GM10266 (cell line): ENCODE results near the gene ADAM19.

ENCODE experiments used
- DNase-seq: peaks from one replicate; pipeline ENCODE4 v3.0.0; 2012; ENCODE audit errors: extremely low spot score
- TF ChIP-seq, protein P1 (sequence below): IDR thresholded peaks from 2 replicates; pipeline ENCODE4 v1.5.1; 2012; ENCODE audit warnings: mild to moderate bottlenecking, low read depth; ENCODE audit not compliant: control insufficient read depth, insufficient read depth; ENCODE audit errors: missing control alignments

ADAM19 gene

DNA sequence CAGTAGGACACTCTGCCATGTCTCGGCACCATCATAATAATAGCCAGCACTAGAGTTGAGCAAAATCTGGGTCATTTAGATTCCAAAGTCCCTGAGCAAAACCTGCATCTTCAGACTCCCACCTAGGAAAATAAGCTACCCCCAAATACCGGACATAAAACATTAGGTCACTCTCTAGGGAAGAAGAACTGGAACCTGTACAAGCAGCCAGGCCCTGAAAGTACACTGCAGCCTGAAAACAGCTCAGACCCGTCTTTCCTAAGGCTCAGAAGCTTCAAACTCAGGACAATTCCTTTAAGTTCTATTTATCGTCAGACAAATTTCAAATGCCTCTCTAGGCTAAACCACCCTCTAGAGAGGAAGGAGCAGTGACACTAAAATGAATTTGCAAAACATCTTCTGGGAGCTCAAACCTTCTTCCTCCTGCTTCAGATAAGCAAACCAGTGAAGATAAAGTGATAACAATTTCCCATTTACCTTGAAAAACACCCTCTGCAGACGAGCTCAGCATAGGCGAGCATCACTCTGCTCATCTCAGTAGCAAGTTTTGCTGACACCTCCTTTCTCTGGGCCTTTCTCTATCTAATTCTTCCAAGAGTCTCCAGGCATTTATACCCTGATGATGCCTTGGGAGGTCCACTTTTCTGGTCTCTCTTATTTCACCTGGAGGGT is 34.0 kb downstream of the ADAM19 start:
- TF ChIP-seq, protein P1, sequence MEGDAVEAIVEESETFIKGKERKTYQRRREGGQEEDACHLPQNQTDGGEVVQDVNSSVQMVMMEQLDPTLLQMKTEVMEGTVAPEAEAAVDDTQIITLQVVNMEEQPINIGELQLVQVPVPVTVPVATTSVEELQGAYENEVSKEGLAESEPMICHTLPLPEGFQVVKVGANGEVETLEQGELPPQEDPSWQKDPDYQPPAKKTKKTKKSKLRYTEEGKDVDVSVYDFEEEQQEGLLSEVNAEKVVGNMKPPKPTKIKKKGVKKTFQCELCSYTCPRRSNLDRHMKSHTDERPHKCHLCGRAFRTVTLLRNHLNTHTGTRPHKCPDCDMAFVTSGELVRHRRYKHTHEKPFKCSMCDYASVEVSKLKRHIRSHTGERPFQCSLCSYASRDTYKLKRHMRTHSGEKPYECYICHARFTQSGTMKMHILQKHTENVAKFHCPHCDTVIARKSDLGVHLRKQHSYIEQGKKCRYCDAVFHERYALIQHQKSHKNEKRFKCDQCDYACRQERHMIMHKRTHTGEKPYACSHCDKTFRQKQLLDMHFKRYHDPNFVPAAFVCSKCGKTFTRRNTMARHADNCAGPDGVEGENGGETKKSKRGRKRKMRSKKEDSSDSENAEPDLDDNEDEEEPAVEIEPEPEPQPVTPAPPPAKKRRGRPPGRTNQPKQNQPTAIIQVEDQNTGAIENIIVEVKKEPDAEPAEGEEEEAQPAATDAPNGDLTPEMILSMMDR: no peak
- no peak for DNase-seq

DNA sequence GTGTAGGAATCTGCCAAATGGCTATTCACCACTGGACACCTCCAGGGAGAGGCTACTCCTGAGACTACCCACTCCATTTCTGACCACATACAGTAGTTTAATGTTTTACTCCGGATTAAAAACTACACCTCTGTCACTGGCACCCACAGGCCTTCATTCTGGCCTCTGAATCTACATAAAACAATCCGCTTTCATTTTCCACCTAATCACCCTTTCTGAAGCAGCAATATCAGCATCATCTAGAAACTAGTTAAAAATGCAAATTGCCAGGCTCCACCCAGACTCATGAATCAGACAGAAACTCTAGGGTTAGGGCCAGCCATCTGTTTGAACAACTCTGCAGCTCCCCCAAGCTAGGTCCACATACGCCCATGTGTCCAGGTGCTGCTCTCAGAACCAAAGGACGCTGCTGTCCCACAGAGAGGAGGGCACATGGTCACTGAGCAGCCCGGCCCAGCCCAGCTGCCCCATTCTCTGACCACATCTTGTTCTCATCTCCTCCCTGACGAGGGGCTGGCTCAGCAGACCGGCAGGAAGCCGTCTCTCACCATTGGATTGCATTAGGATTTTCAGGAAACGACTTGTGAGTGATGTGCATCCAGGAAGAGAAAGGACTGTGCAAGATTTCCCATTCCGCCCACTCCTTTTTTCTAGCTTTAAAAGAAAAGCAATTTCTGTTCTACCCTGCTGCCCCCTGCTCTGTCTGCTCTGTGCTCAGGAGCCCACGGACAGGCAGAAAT is 34.7 kb downstream of the ADAM19 start:
- TF ChIP-seq, protein P1: no peak
- peak; percentile 75 for DNase-seq

- no peak for DNase-seq
- TF ChIP-seq, protein P1: no peak
Measured at GRCh38 chr5:157540124-157540523, 35.5 kb downstream of the ADAM19 start.

GRCh38 chr5:157539503-157540022 is 36.0 kb downstream of the ADAM19 start:
- no peak for DNase-seq
- TF ChIP-seq, protein P1: no peak

- DNase-seq: no peak
- TF ChIP-seq, protein P1: no peak
Measured at GRCh38 chr5:157538311-157538710, 37.3 kb downstream of the ADAM19 start.

DNA sequence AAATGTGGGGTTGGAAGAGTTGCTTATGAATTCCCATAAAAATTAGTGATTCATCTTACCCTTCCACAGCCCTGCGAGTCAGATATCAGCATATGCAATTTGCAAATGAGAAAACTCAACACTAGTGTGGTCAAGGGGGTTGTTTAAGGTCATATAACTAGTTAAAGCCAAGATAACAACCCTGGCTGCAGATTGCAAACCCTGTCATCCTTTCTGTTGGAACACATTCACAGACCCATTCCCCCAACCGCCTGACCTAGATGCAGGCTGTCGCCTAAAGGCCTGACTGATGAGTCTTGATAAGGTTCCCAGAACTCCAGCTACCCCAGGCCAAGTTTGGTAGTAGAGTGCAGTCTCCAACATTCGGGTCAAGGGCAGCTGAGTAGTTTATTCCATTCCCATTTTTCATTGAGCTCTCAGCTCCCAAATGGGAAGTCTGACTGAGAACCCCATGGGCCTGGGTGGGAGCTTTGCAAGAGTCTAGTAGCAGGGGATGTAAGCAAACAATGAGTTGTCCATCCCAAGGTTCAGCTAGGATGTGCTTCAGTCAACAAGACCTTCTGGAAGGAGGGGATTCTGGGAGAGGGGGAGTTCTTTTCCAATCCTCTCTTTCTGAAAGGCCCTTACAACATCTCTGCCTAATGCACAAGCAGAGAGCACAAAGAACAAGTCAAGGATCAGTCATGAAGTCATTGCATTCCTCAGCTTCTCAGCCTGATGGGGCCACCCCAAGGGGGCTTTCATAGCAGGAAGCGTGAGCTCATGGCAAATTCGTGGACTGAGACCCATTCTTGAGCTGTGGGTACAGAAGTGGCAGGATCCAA is 40.3 kb downstream of the ADAM19 start:
- TF ChIP-seq, protein P1: no peak

DNA sequence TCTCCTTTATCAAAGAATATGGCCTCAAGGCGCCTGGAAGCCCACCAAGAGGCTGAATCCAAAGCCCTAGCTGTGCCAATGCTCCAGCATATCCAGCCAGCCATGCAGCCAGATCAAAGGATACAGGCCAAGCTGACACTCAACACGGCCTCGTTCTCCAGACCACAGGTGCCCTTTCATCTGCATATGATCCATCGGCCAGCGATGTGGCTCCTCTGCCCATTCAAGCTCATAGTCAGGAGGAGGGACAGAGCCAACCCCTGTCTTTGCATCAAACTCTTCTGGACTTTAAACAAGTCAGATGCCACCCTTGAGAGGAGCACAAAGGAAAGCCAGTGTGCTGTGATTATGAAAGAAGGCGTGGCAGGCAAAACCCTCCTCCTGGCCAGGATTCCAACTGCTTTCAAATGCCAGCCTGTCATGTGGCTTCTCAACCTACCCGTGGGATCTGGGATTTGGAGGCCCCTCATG is 42.5 kb downstream of the ADAM19 start:
- TF ChIP-seq, protein P1: no peak
- DNase-seq: no peak

More for the DNA sequence above, 40.3 kb downstream of the ADAM19 start:
- DNase-seq: no peak
